Neuronal stem cell (in vitro differentiated cells): ENCODE measurements around the gene DTX4. TPM values are rescaled to one million over a fixed set of nuclear protein-coding genes. Genes with fewer than 3 reads are reported as not detected.

Source experiments
- DNase-seq: peaks from one replicate; pipeline ENCODE4 v3.0.0-alpha.2; 2013; ENCODE audit warnings: low spot score
- H2AFZ ChIP-seq: one replicate; pipeline ENCODE4 v1.6.1; 2013; ENCODE audit warnings: mild to moderate bottlenecking, low read length, inconsistent platforms
- H2AK5ac ChIP-seq: 2 replicates; pipeline ENCODE4 v1.6.1; 2013; ENCODE audit warnings: low read depth, mild to moderate bottlenecking, inconsistent platforms, low read length, moderate library complexity, mixed read lengths
- H2BK120ac ChIP-seq: 2 replicates; pipeline ENCODE4 v1.6.1; 2013; ENCODE audit warnings: low read depth, mild to moderate bottlenecking, inconsistent platforms, low read length, moderate library complexity, mixed read lengths
- H2BK12ac ChIP-seq: one replicate; pipeline ENCODE4 v1.6.1; 2013; ENCODE audit warnings: low read length, inconsistent platforms
- H2BK15ac ChIP-seq: 2 replicates; pipeline ENCODE4 v1.6.1; 2013; ENCODE audit warnings: mild to moderate bottlenecking, low read length, inconsistent platforms, mixed read lengths
- H2BK5ac ChIP-seq: one replicate; pipeline ENCODE4 v1.6.1; 2013; ENCODE audit warnings: inconsistent platforms, mild to moderate bottlenecking, low read length, moderate library complexity
- H3K14ac ChIP-seq: one replicate; pipeline ENCODE4 v1.6.1; 2013; ENCODE audit warnings: low read length, inconsistent platforms
- H3K18ac ChIP-seq: 2 replicates; pipeline ENCODE4 v1.6.1; 2013; ENCODE audit warnings: low read length, inconsistent platforms
- H3K23ac ChIP-seq: 2 replicates; pipeline ENCODE4 v1.6.1; 2013; ENCODE audit warnings: low read depth, mild to moderate bottlenecking, mixed read lengths, low read length, inconsistent platforms; ENCODE audit not compliant: poor library complexity
- H3K27ac ChIP-seq: replicated peaks from 3 replicates; pipeline ENCODE4 v1.5.1; 2013; ENCODE audit warnings: low read length, inconsistent platforms
- H3K27me3 ChIP-seq, 3 experiments: 2 replicates each; pipeline ENCODE4 v1.6.1; 2013; ENCODE audit warnings: low read length in 3 of 3, mild to moderate bottlenecking in 2 of 3, inconsistent platforms in 1 of 3, low read depth in 1 of 3, mixed read lengths in 1 of 3, moderate library complexity in 1 of 3; ENCODE audit not compliant: control insufficient read depth in 3 of 3, insufficient read depth in 3 of 3
- H3K36me3 ChIP-seq, 2 donors: replicated peaks in 1 of 2; 2 replicates each; pipeline ENCODE4 v1.6.1; 2013; ENCODE audit warnings: low read length in 2 of 2; ENCODE audit not compliant: control insufficient read depth in 2 of 2, insufficient read depth in 2 of 2
- H3K4ac ChIP-seq: 2 replicates; pipeline ENCODE4 v1.6.1; 2013; ENCODE audit warnings: inconsistent platforms, mild to moderate bottlenecking, low read length, moderate library complexity
- H3K4me1 ChIP-seq, 2 donors: 1 replicate in 1 of 2; 2 replicates in 1 of 2; pipeline ENCODE4 v1.6.1; 2013; ENCODE audit warnings: low read length in 2 of 2, low read depth in 1 of 2; ENCODE audit not compliant: control insufficient read depth in 2 of 2, insufficient read depth in 1 of 2
- H3K4me2 ChIP-seq: one replicate; pipeline ENCODE4 v1.6.1; 2013; ENCODE audit warnings: mild to moderate bottlenecking, low read length, inconsistent platforms; ENCODE audit not compliant: insufficient read depth, poor library complexity, severe bottlenecking
- H3K4me3 ChIP-seq, 2 donors: 2 replicates each; pipeline ENCODE4 v1.5.1; 2013; ENCODE audit warnings: low read length in 2 of 2, mild to moderate bottlenecking in 2 of 2, inconsistent platforms in 1 of 2, moderate library complexity in 1 of 2
- H3K79me1 ChIP-seq: one replicate; pipeline ENCODE4 v1.6.1; 2013; ENCODE audit warnings: low read depth, mild to moderate bottlenecking, inconsistent platforms, low read length, moderate library complexity
- H3K9ac ChIP-seq: one replicate; pipeline ENCODE4 v1.6.1; 2013; ENCODE audit warnings: mild to moderate bottlenecking, low read depth, low read length, inconsistent platforms; ENCODE audit not compliant: poor library complexity
- H3K9me3 ChIP-seq, 2 donors: replicated peaks in 1 of 2; 2 replicates each; pipeline versions ENCODE3 to v1.6.1; 2013; ENCODE audit warnings: low read length in 2 of 2, mild to moderate bottlenecking in 2 of 2, inconsistent platforms in 1 of 2, low read depth in 1 of 2, mixed read lengths in 1 of 2, moderate library complexity in 1 of 2; ENCODE audit not compliant: control insufficient read depth in 2 of 2, insufficient read depth in 1 of 2
- H4K8ac ChIP-seq: one replicate; pipeline ENCODE4 v1.6.1; 2013; ENCODE audit warnings: low read depth, mild to moderate bottlenecking, inconsistent platforms, low read length, moderate library complexity
- H4K91ac ChIP-seq: one replicate; pipeline ENCODE4 v1.6.1; 2013; ENCODE audit warnings: low read length, low read depth, mild to moderate bottlenecking, inconsistent platforms; ENCODE audit not compliant: poor library complexity
- WGBS, 2 donors: extraction: QIAGEN DNeasy Blood & Tissue Kit; methylation state at CpG; one replicate each; pipeline ENCODE4 v1.1.7; 2013; ENCODE audit warnings: missing lambda C conversion rate in 2 of 2, mixed read lengths in 1 of 2; ENCODE audit not compliant: insufficient read length in 2 of 2, insufficient replicate concordance in 1 of 2; ENCODE audit errors: extremely low coverage in 2 of 2; 5-methylcytosine and 5-hydroxymethylcytosine counted together
- small RNA-seq: library from polyadenylated mRNA; stranded (forward); fragments of <200 nt; extraction: miRNeasy Mini kit (QIAGEN cat#:217004); gene quantifications from one replicate; pipeline ENCODE3, GENCODE V24; 2013; ENCODE audit not compliant: insufficient read depth

The DTX4 gene

DNA sequence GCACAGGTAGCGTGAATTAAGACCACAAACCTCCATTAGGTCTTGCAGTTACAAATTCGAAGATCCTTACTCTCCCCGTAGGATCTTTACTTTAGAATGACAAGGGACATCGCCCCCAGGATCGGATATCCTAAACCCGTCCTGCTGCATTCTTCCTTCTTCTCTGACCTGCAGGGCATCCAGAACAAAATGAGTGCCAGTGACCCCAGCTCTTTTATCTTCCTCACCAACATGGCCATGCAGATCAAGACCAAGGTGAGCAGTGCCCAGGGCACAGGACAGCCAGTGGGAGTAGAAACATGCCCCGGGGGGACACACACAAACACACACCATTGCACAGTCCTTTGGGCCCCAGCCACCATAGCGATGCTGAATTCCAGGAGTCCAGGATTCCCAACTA lies 83.3 kb downstream of the DTX4 start:
- Histone ChIP-seq H3K27ac (no peak overlapping the region), H4K91ac (no peak overlapping the region), H3K9me3 (peaks cover 0 to 2% of the 10 kb centered on the region in 2 donors), H4K8ac (no peak overlapping the region), H3K14ac (no peak overlapping the region), H2BK12ac (no peak overlapping the region), H3K27me3 (no peaks in the 10 kb centered on the region), H3K4ac (no peak overlapping the region), H3K23ac (no peak overlapping the region), H3K79me1 (no peaks in the 10 kb centered on the region), H3K18ac (no peak overlapping the region), H3K4me2 (no peak overlapping the region), H3K4me3 (no peak overlapping the region), H2BK15ac (no peak overlapping the region), H2AK5ac (no peak overlapping the region), H3K9ac (no peak overlapping the region), H3K36me3 (no peaks in the 10 kb centered on the region), H2AFZ (no peak overlapping the region), H2BK120ac (no peak overlapping the region), H2BK5ac (no peak overlapping the region), H3K4me1 (peaks cover 0 to 1% of the 10 kb centered on the region in 2 donors)
- no CpG with 5 or more reads among the region's 8 CpGs for WGBS, 2 donors
- no peak for DNase-seq

Small RNA genes within 50 kb of the gene (small RNA-seq; reads per million reads assigned to genes)
- gene RN7SL42P = not detected
